ENCODE measurements around the gene USP17L29. TPM values are rescaled to one million over a fixed set of nuclear protein-coding genes. Genes with fewer than 3 reads are reported as not detected.
"Not testable (repeated sequence)": the region's sequence is repeated elsewhere in the genome, so short reads cannot be mapped to it uniquely, and the experiment has no call there.

The USP17L29 gene
- not detected for total RNA-seq

- H3K4me1 Mint-ChIP-seq (ENCODE audit: low read depth in 2 of 2); H3K9me3 Mint-ChIP-seq; DNase-seq (ENCODE audit: low spot score); H3K27ac Mint-ChIP-seq; H3K36me3 Mint-ChIP-seq; ATAC-seq; H3K4me3 Mint-ChIP-seq; H3K27me3 Mint-ChIP-seq: not testable (repeated sequence)
These were observed at the start of gene USP17L29 for GRCh38 chr4:9353338-9353737. TSS of gene USP17L29 (plus strand) at chr4:9353638. CDS start at chr4:9353638, 0 bp downstream.

- DNase-seq (ENCODE audit: low spot score), result peak; percentile 58
- not testable (repeated sequence) for H3K4me3 Mint-ChIP-seq; H3K9me3 Mint-ChIP-seq; H3K27ac Mint-ChIP-seq; H3K36me3 Mint-ChIP-seq; H3K4me1 Mint-ChIP-seq (ENCODE audit: low read depth in 2 of 2); ATAC-seq; H3K27me3 Mint-ChIP-seq
These were observed 29.2 kb upstream of the USP17L29 start for GRCh38 chr4:9324191-9324590.

GRCh38 chr4:9324865-9325264 is 28.6 kb upstream of the USP17L29 start, which contains the start of gene USP17L24:
TSS of gene USP17L24 (plus strand) at chr4:9325165. CDS start at chr4:9325165, 0 bp downstream.
- H3K27me3 Mint-ChIP-seq; H3K9me3 Mint-ChIP-seq; DNase-seq (ENCODE audit: low spot score); H3K27ac Mint-ChIP-seq; H3K4me3 Mint-ChIP-seq; ATAC-seq; H3K4me1 Mint-ChIP-seq (ENCODE audit: low read depth in 2 of 2); H3K36me3 Mint-ChIP-seq: not testable (repeated sequence)

- not testable (repeated sequence) for H3K9me3 Mint-ChIP-seq; H3K36me3 Mint-ChIP-seq; ATAC-seq; H3K27me3 Mint-ChIP-seq; H3K4me1 Mint-ChIP-seq (ENCODE audit: low read depth in 2 of 2); H3K4me3 Mint-ChIP-seq; H3K27ac Mint-ChIP-seq; DNase-seq (ENCODE audit: low spot score)
These were observed 23.8 kb upstream of the USP17L29 start, which contains the start of gene USP17L25 for GRCh38 chr4:9329611-9330010. TSS of gene USP17L25 (plus strand) at chr4:9329911. CDS start at chr4:9329911, 0 bp downstream.

- not testable (repeated sequence) for H3K9me3 Mint-ChIP-seq; H3K27ac Mint-ChIP-seq; H3K4me1 Mint-ChIP-seq (ENCODE audit: low read depth in 2 of 2); H3K27me3 Mint-ChIP-seq; ATAC-seq; H3K4me3 Mint-ChIP-seq; H3K36me3 Mint-ChIP-seq; DNase-seq (ENCODE audit: low spot score)
These were observed 19.1 kb upstream of the USP17L29 start, which contains the start of gene USP17L26 for GRCh38 chr4:9334358-9334757. TSS of gene USP17L26 (plus strand) at chr4:9334658. CDS start at chr4:9334658, 0 bp downstream.

- not testable (repeated sequence) for H3K9me3 Mint-ChIP-seq; ATAC-seq; H3K4me1 Mint-ChIP-seq (ENCODE audit: low read depth in 2 of 2); H3K27me3 Mint-ChIP-seq; DNase-seq (ENCODE audit: low spot score); H3K36me3 Mint-ChIP-seq; H3K27ac Mint-ChIP-seq; H3K4me3 Mint-ChIP-seq
These were observed 14.3 kb upstream of the USP17L29 start, which contains the start of gene USP17L5 for GRCh38 chr4:9339103-9339502. TSS of gene USP17L5 (plus strand) at chr4:9339403. CDS start at chr4:9339403, 0 bp downstream.

GRCh38 chr4:9343848-9344247 is 9.6 kb upstream of the USP17L29 start, which contains the start of gene USP17L27:
TSS of gene USP17L27 (plus strand) at chr4:9344148. CDS start at chr4:9344148, 0 bp downstream.
- H3K9me3 Mint-ChIP-seq; ATAC-seq; H3K36me3 Mint-ChIP-seq; H3K27me3 Mint-ChIP-seq; DNase-seq (ENCODE audit: low spot score); H3K4me3 Mint-ChIP-seq; H3K27ac Mint-ChIP-seq; H3K4me1 Mint-ChIP-seq (ENCODE audit: low read depth in 2 of 2): not testable (repeated sequence)

GRCh38 chr4:9348593-9348992 is 4.8 kb upstream of the USP17L29 start, which contains the start of gene USP17L28:
TSS of gene USP17L28 (plus strand) at chr4:9348893. CDS start at chr4:9348893, 0 bp downstream.
- H3K27ac Mint-ChIP-seq; H3K27me3 Mint-ChIP-seq; DNase-seq (ENCODE audit: low spot score); ATAC-seq; H3K4me3 Mint-ChIP-seq; H3K4me1 Mint-ChIP-seq (ENCODE audit: low read depth in 2 of 2); H3K36me3 Mint-ChIP-seq; H3K9me3 Mint-ChIP-seq: not testable (repeated sequence)

- H3K36me3 Mint-ChIP-seq; H3K27ac Mint-ChIP-seq; H3K4me3 Mint-ChIP-seq; H3K4me1 Mint-ChIP-seq (ENCODE audit: low read depth in 2 of 2); H3K9me3 Mint-ChIP-seq; ATAC-seq; DNase-seq (ENCODE audit: low spot score); H3K27me3 Mint-ChIP-seq: not testable (repeated sequence)
These were observed 2.6 kb upstream of the USP17L29 start for GRCh38 chr4:9350866-9351265.

GRCh38 chr4:9362829-9363228 is 9.4 kb downstream of the USP17L29 start, which contains the start of gene USP17L30:
TSS of gene USP17L30 (plus strand) at chr4:9363129. CDS start at chr4:9363129, 0 bp downstream.
- H3K27me3 Mint-ChIP-seq; DNase-seq (ENCODE audit: low spot score); H3K36me3 Mint-ChIP-seq; H3K9me3 Mint-ChIP-seq; H3K4me1 Mint-ChIP-seq (ENCODE audit: low read depth in 2 of 2); ATAC-seq; H3K27ac Mint-ChIP-seq; H3K4me3 Mint-ChIP-seq: not testable (repeated sequence)

- not testable (repeated sequence) for H3K4me1 Mint-ChIP-seq (ENCODE audit: low read depth in 2 of 2)
These were observed 26.4 kb downstream of the USP17L29 start for GRCh38 chr4:9379881-9380280.

GRCh38 chr4:9381012-9381534 is 27.6 kb downstream of the USP17L29 start:
- not testable (repeated sequence) for H3K27ac Mint-ChIP-seq; ATAC-seq; H3K4me3 Mint-ChIP-seq; H3K36me3 Mint-ChIP-seq; H3K27me3 Mint-ChIP-seq; H3K4me1 Mint-ChIP-seq (ENCODE audit: low read depth in 2 of 2); H3K9me3 Mint-ChIP-seq
- DNase-seq (ENCODE audit: low spot score), result peak; percentile 64

More at GRCh38 chr4:9379881-9380280, 26.4 kb downstream of the USP17L29 start:
- H3K9me3 Mint-ChIP-seq; H3K27me3 Mint-ChIP-seq; H3K27ac Mint-ChIP-seq; H3K4me3 Mint-ChIP-seq; H3K36me3 Mint-ChIP-seq; ATAC-seq; DNase-seq (ENCODE audit: low spot score): not testable (repeated sequence)

- Mint-ChIP-seq H3K27ac (no peak overlapping the region), H3K4me1 (ENCODE audit: low read depth in 2 of 2) (peaks cover 0 to 2% of the 10 kb centered on the region in 2 donors), H3K36me3 (no peaks in the 10 kb centered on the region), H3K9me3 (no peaks in the 10 kb centered on the region), H3K4me3 (no peak overlapping the region), H3K27me3 (peaks cover 9 to 11% of the 10 kb centered on the region in 2 donors)
- no peak for DNase-seq (ENCODE audit: low spot score)
- no peak for ATAC-seq
These were observed 30.7 kb downstream of the USP17L29 start for GRCh38 chr4:9384126-9384525.

GRCh38 chr4:9389001-9389400 is 35.6 kb downstream of the USP17L29 start:
- H3K9me3 Mint-ChIP-seq; H3K36me3 Mint-ChIP-seq; H3K27ac Mint-ChIP-seq; DNase-seq (ENCODE audit: low spot score); H3K27me3 Mint-ChIP-seq; ATAC-seq; H3K4me1 Mint-ChIP-seq (ENCODE audit: low read depth in 2 of 2); H3K4me3 Mint-ChIP-seq: not testable (repeated sequence)
